Astrocyte (in vitro differentiated cells and primary cell): ENCODE results near the gene CTDSPL.

Experiments
- CTCF ChIP-seq: IDR thresholded peaks from 2 replicates; pipeline ENCODE4 v1.5.1; 2011; ENCODE audit warnings: low read depth, mild to moderate bottlenecking, inconsistent platforms, low read length, moderate library complexity; ENCODE audit not compliant: insufficient read depth
- EZH2 ChIP-seq: IDR thresholded peaks from 2 replicates; pipeline ENCODE4 v1.6.1; 2012; ENCODE audit warnings: mild to moderate bottlenecking, low read length, inconsistent platforms; ENCODE audit not compliant: insufficient read depth

GRCh38 chr3:37957539-37957936 lies 95.9 kb downstream of the CTDSPL start:
- TF ChIP-seq CTCF (no peak), EZH2 (no peak)
